Progenitor cell of endocrine pancreas (in vitro differentiated cells): Measurements from ENCODE around the gene YJEFN3. TPM values are rescaled to one million over a fixed set of nuclear protein-coding genes. Genes with fewer than 3 reads are reported as not detected.

ENCODE experiments used
- DNase-seq: peaks from one replicate; pipeline ENCODE4 v3.0.0; 2021; ENCODE audit warnings: low spot score; ENCODE audit not compliant: unreplicated experiment
- H3K27ac Mint-ChIP-seq: 2 replicates; pipeline ENCODE4 v1.8.0; 2021; ENCODE audit warnings: mild to moderate bottlenecking, moderate library complexity, mixed read lengths
- H3K27me3 Mint-ChIP-seq: 2 replicates; pipeline ENCODE4 v1.8.0; 2021; ENCODE audit warnings: mixed read lengths
- H3K36me3 Mint-ChIP-seq: 2 replicates; pipeline ENCODE4 v1.8.0; 2022; ENCODE audit warnings: mixed read lengths; ENCODE audit not compliant: insufficient read depth
- H3K4me1 Mint-ChIP-seq: 2 replicates; pipeline ENCODE4 v1.8.0; 2021; ENCODE audit warnings: low read depth, mixed read lengths
- H3K4me3 Mint-ChIP-seq: 2 replicates; pipeline ENCODE4 v1.8.0; 2021; ENCODE audit warnings: low read depth, mild to moderate bottlenecking, moderate library complexity, mixed read lengths
- H3K9me3 Mint-ChIP-seq: 2 replicates; pipeline ENCODE4 v1.8.0; 2021; ENCODE audit warnings: low read depth, mixed read lengths
- total RNA-seq: library from RNA; stranded (reverse); gene quantifications from 2 replicates; pipeline ENCODE4 v1.2.1, GENCODE V29; 2021
- TF ChIP-seq, protein P1 (sequence below): fragments of 200-600 bp; sonication (generic); IDR thresholded peaks from one replicate; pipeline ENCODE4 v1.5.0; 2021; ENCODE audit warnings: antibody characterized with exemption, mild to moderate bottlenecking; ENCODE audit not compliant: unreplicated experiment

Gene YJEFN3
- total RNA-seq, 1 donor from 2014 or later: 27.6 TPM

DNA sequence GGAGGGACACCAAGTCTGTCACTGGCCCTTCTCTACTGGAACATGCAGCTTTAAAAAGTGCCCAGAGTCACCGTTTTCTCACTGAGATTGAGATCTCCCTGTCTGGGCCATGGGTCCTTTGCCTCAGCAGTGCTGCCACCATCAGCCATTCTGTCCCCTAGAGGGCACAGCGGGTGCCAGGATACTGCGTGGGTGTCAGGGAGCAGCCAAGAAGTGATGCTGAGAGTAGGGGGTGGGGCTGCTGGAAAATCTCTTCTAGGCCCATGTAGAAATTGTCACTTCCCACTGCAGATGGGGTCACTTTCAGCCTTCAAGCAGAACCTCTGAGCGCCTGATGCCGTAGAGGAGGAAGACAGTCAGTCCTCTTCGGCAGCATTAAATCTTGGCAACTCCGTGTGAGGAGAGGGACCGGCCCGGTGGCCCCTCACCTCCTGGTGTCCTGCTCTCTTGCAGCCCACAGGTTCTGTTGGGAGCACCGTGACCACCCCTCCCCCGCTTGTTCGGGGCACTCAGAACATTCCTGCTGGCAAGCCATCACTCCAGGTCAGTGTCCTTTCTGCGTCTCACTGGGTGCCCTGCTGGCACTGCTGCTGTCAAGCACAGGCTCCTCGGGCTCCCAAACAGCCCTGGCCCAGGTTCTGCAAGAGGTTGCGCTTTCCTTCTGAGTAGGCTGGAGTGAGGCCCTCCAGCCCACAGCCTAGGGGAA, 34.7 kb upstream of the YJEFN3 start:
- no peak overlapping the region for H3K27ac Mint-ChIP-seq
- peaks cover 8% of the 10 kb centered on the region for H3K36me3 Mint-ChIP-seq

DNA sequence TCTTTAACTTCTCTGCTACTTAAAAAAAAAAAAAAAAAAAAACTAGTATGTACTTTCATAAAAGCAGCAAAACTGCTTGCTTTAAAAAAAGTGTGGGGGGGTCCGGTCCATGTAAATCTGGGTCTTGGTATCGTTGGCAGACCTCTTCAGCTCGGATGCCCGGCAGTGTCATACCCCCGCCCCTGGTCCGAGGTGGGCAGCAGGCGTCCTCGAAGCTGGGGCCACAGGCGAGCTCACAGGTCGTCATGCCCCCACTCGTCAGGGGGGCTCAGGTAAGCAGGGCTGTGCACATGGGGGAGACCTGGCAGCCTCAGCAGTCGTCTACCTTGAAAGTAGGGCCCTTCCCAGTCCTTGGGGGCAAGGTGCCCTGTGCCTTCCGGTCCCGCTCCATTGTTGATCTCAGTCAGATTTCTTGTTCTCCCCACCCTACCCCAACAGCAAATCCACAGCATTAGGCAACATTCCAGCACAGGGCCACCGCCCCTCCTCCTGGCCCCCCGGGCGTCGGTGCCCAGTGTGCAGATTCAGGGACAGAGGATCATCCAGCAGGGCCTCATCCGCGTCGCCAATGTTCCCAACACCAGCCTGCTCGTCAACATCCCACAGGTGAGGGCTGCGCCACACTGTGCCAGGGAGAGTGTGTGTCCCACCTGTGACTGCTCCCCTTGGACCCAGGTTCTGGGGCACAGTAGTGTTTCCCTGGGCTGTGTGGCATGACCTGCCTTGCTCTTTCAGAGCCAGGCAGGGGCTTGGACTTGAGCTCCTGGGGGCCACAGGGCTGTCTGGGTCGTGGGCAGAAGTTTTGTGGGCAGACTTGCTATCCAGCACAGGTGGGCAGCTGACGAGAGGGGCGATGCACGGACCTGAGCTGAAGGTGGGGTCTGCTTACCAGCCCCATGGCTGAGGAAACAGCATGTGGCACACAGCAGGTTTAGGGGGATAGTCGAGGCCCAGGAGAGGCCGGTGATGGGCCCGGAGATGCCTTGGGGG, 32.8 kb upstream of the YJEFN3 start:
- Mint-ChIP-seq H3K4me3 (no peak overlapping the region), H3K27ac (no peak overlapping the region), H3K9me3 (no peaks in the 10 kb centered on the region), H3K36me3 (peaks cover 8% of the 10 kb centered on the region), H3K27me3 (no peaks in the 10 kb centered on the region), H3K4me1 (no peaks in the 10 kb centered on the region)
- TF ChIP-seq, protein P1, sequence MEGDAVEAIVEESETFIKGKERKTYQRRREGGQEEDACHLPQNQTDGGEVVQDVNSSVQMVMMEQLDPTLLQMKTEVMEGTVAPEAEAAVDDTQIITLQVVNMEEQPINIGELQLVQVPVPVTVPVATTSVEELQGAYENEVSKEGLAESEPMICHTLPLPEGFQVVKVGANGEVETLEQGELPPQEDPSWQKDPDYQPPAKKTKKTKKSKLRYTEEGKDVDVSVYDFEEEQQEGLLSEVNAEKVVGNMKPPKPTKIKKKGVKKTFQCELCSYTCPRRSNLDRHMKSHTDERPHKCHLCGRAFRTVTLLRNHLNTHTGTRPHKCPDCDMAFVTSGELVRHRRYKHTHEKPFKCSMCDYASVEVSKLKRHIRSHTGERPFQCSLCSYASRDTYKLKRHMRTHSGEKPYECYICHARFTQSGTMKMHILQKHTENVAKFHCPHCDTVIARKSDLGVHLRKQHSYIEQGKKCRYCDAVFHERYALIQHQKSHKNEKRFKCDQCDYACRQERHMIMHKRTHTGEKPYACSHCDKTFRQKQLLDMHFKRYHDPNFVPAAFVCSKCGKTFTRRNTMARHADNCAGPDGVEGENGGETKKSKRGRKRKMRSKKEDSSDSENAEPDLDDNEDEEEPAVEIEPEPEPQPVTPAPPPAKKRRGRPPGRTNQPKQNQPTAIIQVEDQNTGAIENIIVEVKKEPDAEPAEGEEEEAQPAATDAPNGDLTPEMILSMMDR: no peak
- DNase-seq: no peak

More for the DNA sequence above, 34.7 kb upstream of the YJEFN3 start:
- TF ChIP-seq, protein P1: no peak
- no peaks in the 10 kb centered on the region for H3K27me3 Mint-ChIP-seq
- H3K9me3 Mint-ChIP-seq: no peaks in the 10 kb centered on the region
- H3K4me3 Mint-ChIP-seq: no peak overlapping the region
- no peak for DNase-seq
- H3K4me1 Mint-ChIP-seq: peaks cover 12% of the 10 kb centered on the region

- Mint-ChIP-seq H3K9me3 (no peaks in the 10 kb centered on the region), H3K27ac (no peak overlapping the region), H3K27me3 (no peaks in the 10 kb centered on the region), H3K36me3 (peaks cover 18% of the 10 kb centered on the region), H3K4me1 (no peaks in the 10 kb centered on the region), H3K4me3 (no peak overlapping the region)
- DNase-seq: no peak
- TF ChIP-seq, protein P1: no peak
Measured at GRCh38 chr19:19498255-19498991, 30.3 kb upstream of the YJEFN3 start.

DNA sequence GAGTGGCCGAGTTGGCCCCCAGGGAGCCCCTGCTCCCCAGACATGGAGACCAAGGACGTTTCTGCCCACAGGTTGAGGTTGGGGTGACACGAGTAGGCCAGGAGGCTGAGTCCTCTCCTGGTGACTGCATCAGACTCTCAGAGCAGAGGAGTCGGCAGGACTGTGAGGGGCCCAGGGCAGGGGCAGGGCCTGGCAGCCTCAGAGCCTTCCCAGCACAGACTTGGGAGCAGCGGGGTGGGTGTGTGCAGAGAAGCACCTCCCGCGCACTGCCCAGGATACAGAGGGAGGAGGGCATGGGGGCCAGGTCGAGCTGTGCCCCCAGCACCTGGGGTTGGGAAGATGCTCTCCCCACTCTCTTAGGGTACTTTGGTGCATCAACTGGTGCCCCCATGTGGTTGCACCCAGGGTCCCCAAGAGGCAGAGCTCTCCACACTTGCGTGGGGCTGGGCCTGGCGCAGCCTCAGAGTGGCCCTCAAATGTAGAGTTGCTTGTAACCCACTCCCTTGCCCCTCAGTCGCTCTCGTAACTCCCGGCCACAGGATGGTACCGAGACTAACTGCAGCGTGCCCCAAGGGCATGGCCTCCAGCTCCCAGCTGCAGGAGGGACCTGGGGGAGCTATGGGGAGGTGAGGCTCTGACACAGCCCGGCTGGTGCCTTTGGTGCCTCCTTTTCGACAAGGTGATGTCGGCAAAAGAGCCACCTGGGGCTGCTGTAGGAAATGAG, 29.3 kb upstream of the YJEFN3 start:
- no peak for DNase-seq
- Mint-ChIP-seq H3K9me3 (no peaks in the 10 kb centered on the region), H3K27me3 (no peaks in the 10 kb centered on the region), H3K27ac (no peak overlapping the region), H3K4me3 (no peak overlapping the region), H3K36me3 (peaks cover 22% of the 10 kb centered on the region), H3K4me1 (no peaks in the 10 kb centered on the region)
- TF ChIP-seq, protein P1: no peak
